Measurements from ENCODE around the gene OTOR.

Gene OTOR

DNA sequence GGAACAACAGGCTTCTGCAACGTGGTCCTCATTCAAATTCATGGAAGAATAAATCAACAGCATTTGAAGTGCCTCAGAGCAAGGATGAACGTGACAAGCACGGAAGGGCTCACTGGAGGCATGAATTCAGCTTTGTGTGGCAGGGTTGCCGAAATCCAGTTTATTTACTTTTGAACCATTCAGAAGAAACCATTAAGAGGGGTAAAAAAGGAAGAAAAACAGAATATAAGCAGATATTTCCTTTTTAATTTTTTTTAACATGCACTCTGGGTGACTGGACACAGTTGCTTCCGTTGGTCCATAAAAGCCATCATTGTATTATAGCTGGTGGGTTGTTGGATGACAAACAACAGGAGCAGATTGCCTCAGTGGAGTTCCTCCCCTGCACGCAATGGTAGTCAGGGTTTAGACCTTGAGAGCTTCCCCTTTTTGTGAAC is 35.6 kb upstream of the OTOR start:
- H3K9me3 ChIP-seq (replicated peaks in 1 of 11), result peaks cover 0 to 6% (median 3%) of the 10 kb centered on the region in 11 experiments; a peak in 6 of 22 replicates
- H3K27ac ChIP-seq, result no peak overlapping the region
- H3K36me3 ChIP-seq, result no peaks in the 10 kb centered on the region

DNA sequence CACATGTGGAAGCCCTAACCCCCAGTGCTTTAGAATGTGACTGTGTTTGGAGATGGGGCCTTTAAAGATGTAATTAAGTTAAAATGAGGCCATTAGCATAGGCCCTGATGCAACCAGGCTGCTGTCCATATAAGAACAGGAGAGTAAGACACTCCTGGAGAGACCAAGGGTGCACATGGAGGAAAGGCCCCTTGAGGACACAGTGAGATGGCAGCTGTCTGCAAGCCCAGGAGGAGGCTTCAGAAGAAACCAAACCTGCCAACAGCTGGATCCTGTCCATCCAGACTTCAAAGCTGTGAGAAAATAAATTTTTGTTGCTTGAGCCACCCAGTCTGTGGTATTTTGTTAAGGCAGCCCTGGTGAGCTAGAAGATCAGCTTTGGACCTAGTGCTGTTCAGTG is 35.1 kb upstream of the OTOR start:
- no peak overlapping the region for H3K4me3 ChIP-seq
- peaks cover 11 to 43% (median 15%) of the 10 kb centered on the region in 10 experiments for H3K4me1 ChIP-seq
- H3K9ac ChIP-seq, result no peak overlapping the region
- H4K20me1 ChIP-seq, result no peaks in the 10 kb centered on the region
- H3K4me2 ChIP-seq, result no peak overlapping the region
- no peak overlapping the region for H3K27ac ChIP-seq
- no peaks in the 10 kb centered on the region for H3K36me3 ChIP-seq
- no peak for TF ChIP-seq Cebpa-rat (IDR thresholded peaks at IDR 0.05)
- H3K9me3 ChIP-seq (replicated peaks in 1 of 11), result peaks cover 0 to under 1% (median 0%) of the 10 kb centered on the region in 11 experiments; a peak in 1 of 22 replicates
- H3K27me3 ChIP-seq, result no peaks in the 10 kb centered on the region

More for the DNA sequence above, 35.6 kb upstream of the OTOR start:
- no peaks in the 10 kb centered on the region for H3K27me3 ChIP-seq
- H3K4me3 ChIP-seq, result no peak overlapping the region
- no peak for TF ChIP-seq Cebpa-rat (IDR thresholded peaks at IDR 0.05)
- H3K4me1 ChIP-seq, result peaks cover 11 to 47% (median 15%) of the 10 kb centered on the region in 10 experiments
- no peaks in the 10 kb centered on the region for H4K20me1 ChIP-seq
- peak overlapping the region in 3 of 11 experiments; percentile 11 to 26 (median 22); a peak in 3 of 22 replicates for H3K4me2 ChIP-seq
- H3K9ac ChIP-seq, result no peak overlapping the region

- Histone ChIP-seq H3K36me3 (no peaks in the 10 kb centered on the region), H3K27me3 (no peaks in the 10 kb centered on the region), H3K27ac (no peak overlapping the region), H3K4me3 (no peak overlapping the region), H3K4me2 (no peak overlapping the region), H4K20me1 (no peaks in the 10 kb centered on the region), H3K4me1 (peaks cover 3 to 31% (median 6%) of the 10 kb centered on the region in 10 experiments), H3K9ac (no peak overlapping the region), H3K9me3 (replicated peaks in 1 of 11) (no peaks in the 10 kb centered on the region; a peak in 1 of 22 replicates)
- TF ChIP-seq Cebpa-rat (IDR thresholded peaks at IDR 0.05), result no peak
These were observed 33.9 kb upstream of the OTOR start for GRCh38 chr20:16714242-16714641.

DNA sequence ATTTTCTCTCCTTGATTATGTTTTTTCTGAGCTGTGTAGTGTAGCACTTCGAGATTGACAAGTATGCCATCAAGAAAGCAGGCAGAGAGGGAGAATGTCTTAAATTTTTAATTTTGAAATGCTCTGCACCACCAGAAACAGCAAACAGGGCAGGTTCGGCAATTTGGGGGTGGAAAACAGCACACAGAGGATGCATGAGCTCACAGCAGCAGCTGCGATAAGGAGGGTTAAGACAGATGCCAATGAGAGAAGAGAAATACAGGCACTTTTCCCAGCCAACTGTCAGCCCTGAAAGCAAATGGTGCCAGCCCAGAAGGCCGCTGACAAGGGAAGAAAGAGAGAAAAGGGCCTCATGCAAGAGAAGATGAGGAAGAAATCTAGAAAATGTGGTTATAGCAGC is 33.4 kb upstream of the OTOR start:
- H3K27ac ChIP-seq, result no peak overlapping the region
- no peak for TF ChIP-seq Cebpa-rat (IDR thresholded peaks at IDR 0.05)

DNA sequence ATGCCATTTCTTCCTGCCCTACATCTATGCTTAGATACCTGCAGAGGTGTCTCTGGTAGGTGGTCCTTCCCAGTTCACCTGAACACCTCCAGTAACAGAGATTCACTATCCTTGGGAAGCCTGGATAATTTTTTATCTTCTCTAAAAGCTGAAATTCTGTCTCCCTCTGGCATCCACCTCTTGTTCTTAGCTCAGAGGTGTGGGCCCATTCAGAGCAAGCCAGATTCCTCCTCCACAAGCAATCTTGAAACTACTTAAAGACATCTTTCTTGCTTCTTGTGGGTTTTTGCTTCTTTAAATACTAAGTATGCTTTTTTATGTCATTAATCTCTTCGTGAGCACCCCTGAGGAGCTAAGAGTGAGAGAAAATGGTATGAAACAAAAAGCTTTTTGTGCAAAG is 28.7 kb upstream of the OTOR start:
- H3K4me1 ChIP-seq, result no peaks in the 10 kb centered on the region
- no peak overlapping the region for H3K4me2 ChIP-seq
- H3K4me3 ChIP-seq, result no peak overlapping the region
- TF ChIP-seq Cebpa-rat (IDR thresholded peaks at IDR 0.05), result no peak
- no peaks in the 10 kb centered on the region for H3K27me3 ChIP-seq
- H4K20me1 ChIP-seq, result no peaks in the 10 kb centered on the region
- no peak overlapping the region for H3K27ac ChIP-seq
- no peak overlapping the region for H3K9ac ChIP-seq
- no peaks in the 10 kb centered on the region for H3K9me3 ChIP-seq (replicated peaks in 1 of 11)
- H3K36me3 ChIP-seq, result no peaks in the 10 kb centered on the region

More for the DNA sequence above, 33.4 kb upstream of the OTOR start:
- Histone ChIP-seq H4K20me1 (no peaks in the 10 kb centered on the region), H3K9me3 (replicated peaks in 1 of 11) (no peaks in the 10 kb centered on the region; a peak in 1 of 22 replicates), H3K4me2 (no peak overlapping the region), H3K36me3 (no peaks in the 10 kb centered on the region), H3K4me3 (no peak overlapping the region), H3K9ac (no peak overlapping the region), H3K4me1 (peaks cover 0 to 26% (median 2%) of the 10 kb centered on the region in 10 experiments; a peak in 8 of 20 replicates), H3K27me3 (no peaks in the 10 kb centered on the region)

DNA sequence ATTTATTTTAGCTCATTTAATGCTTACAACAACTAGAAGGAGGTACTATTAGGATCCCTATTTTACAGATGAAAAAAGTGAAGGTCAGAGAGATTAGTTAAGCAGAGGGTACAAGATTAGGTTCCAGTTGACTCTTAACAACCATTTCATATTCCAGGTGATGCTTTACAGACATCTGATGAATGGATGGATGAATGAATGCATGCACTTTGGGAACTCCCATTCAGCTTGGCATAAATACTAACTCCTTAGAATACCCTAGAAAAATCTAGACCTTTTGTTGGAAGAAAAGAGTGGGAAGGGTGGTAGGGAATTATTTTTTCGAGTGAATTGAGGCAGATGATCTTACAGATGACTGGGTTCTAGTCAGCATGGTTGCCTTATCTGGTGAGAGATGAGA is 19.1 kb upstream of the OTOR start:
- TF ChIP-seq Cebpa-rat (IDR thresholded peaks at IDR 0.05), result no peak
- H3K36me3 ChIP-seq, result peaks cover 22 to 32% (median 25%) of the 10 kb centered on the region in 11 experiments
- H3K27ac ChIP-seq, result peak overlapping the region; percentile 91 to 97 (median 95)
- peaks cover 15 to 39% (median 29%) of the 10 kb centered on the region in 10 experiments for H3K4me1 ChIP-seq
- H3K9ac ChIP-seq, result peak overlapping the region in 6 of 11 experiments; percentile 94 to 97 (median 95); a peak in 8 of 22 replicates
- H3K4me3 ChIP-seq, result peak overlapping the region in 9 of 10 experiments; percentile 84 to 95 (median 92); a peak in 13 of 20 replicates
- peak overlapping the region; percentile 44 to 93 (median 58) for H3K4me2 ChIP-seq
- peaks cover 6 to 12% (median 9%) of the 10 kb centered on the region in 11 experiments; a peak in 21 of 22 replicates for H3K9me3 ChIP-seq (replicated peaks in 1 of 11)
- H3K27me3 ChIP-seq, result no peaks in the 10 kb centered on the region
- H4K20me1 ChIP-seq, result peaks cover 1 to 34% (median 12%) of the 10 kb centered on the region in 11 experiments; a peak in 12 of 22 replicates

DNA sequence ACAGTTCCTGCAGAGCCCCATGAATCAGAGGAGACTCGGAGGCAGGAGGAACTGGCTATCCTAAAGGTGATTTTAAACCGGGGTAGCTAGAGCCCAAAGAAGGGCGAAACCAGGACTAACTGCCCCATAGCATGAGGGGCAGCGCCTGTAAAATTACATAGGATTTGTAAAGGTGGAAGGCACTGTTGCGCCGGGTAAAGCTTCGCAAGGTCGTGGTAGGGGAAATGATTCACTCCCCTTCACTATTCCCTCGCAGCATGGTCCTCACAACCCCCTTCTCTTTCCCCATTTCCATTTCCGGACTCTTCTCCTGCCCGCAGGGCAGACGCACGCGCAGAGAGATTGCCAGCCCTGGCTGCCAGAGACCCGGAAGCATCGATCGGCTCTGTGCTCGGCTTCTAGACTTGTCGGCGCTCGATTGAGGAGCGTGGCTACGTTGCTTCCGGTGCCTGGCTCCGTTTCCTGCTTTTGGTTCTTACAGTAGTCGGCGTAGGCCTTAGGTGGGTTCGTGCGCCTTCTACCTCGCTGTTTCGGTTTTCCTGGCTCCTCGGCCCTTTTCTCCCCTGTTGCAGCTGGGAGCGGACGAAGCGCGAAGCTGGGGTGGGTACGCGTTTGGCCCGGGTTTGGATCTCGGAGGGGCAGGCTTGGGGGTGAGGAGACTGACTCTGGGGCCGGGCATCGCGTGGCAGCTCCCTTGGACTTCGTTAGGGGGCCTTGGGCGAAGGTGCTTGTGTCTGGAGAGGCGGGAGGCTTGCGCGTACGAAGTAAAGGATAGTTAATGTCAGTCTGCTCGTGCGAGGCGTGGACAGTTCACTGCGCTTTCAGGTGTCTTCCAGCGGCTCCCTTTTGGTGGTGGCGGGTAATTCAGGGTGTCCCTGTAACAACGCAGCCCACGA is 18.3 kb upstream of the OTOR start, which contains the start of gene SNRPB2:
Gene SNRPB2, plus strand, starts transcription at position 462 of the 896 bp plus-strand sequence. CDS start 1,677 bp downstream, outside the sequence.
- Histone ChIP-seq H4K20me1 (peaks cover 8 to 41% (median 19%) of the 10 kb centered on the region in 11 experiments; a peak in 15 of 22 replicates), H3K4me1 (peaks cover 15 to 39% (median 29%) of the 10 kb centered on the region in 10 experiments), H3K9me3 (replicated peaks in 1 of 11) (peaks cover 6 to 12% (median 9%) of the 10 kb centered on the region in 11 experiments; a peak in 21 of 22 replicates), H3K4me2 (peak within 1 kb of the TSS; percentile 71 to 99 (median 93)), H3K27me3 (no peaks in the 10 kb centered on the region), H3K4me3 (peak within 1 kb of the TSS; percentile 84 to 95 (median 92)), H3K9ac (peak within 1 kb of the TSS; percentile 93 to 97 (median 95)), H3K27ac (peak within 1 kb of the TSS; percentile 91 to 97 (median 95)), H3K36me3 (peaks cover 29 to 39% (median 32%) of the 10 kb centered on the region in 11 experiments)
- 0 out of 22 replicates have a peak, but pooled peaks of 2 of the 11 experiments have one; percentile 11 to 20 for TF ChIP-seq Cebpa-rat (IDR thresholded peaks at IDR 0.05)

DNA sequence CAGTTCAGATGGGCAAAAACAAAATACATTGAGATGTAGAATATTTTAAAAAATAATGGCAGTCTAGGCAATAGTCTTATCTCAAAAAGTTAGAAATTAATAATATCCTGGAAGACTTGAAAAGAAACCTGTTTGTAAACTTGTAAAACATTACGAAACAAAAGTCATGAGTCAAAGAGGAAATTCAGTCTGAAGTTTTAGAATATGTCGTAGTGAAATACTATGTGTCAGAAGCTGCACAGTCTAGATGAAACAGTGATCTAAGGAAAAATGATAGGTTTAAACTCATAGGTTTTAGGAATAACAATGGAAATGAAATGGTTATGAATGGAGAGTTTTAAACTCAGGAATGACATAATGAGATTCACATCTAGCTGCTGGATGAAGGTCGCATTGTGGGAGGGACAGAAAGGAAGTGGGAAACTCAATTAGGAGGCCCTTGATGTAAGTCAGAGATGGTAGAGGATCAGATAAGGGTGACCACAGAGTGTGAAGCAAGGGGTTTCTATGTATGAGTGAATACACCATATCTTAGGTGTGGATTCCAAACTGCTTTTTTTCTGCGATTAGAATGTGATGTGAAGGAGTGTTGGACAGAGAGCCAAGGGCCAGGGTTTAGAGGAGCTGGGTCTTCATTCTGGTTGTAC is 15.5 kb upstream of the OTOR start:
- H3K4me3 ChIP-seq, result no peak overlapping the region
- peaks cover 56 to 67% (median 61%) of the 10 kb centered on the region in 11 experiments for H3K36me3 ChIP-seq
- H3K27me3 ChIP-seq, result no peaks in the 10 kb centered on the region
- H3K9me3 ChIP-seq (replicated peaks in 1 of 11), result peaks cover 6 to 12% (median 9%) of the 10 kb centered on the region in 11 experiments; a peak in 21 of 22 replicates
- H3K4me1 ChIP-seq, result peaks cover 15 to 39% (median 29%) of the 10 kb centered on the region in 10 experiments
- 0 out of 22 replicates have a peak overlapping the region, but pooled peaks of 2 of the 11 experiments have one; percentile 4 to 7 for H3K27ac ChIP-seq
- H3K4me2 ChIP-seq, result peak overlapping the region in 7 of 11 experiments; percentile 16 to 99 (median 71); a peak in 11 of 22 replicates
- TF ChIP-seq Cebpa-rat (IDR thresholded peaks at IDR 0.05), result no peak
- no peak overlapping the region for H3K9ac ChIP-seq
- H4K20me1 ChIP-seq, result peaks cover 13 to 66% (median 40%) of the 10 kb centered on the region in 11 experiments; a peak in 18 of 22 replicates
